IPS-18a (cell line): Measurements from ENCODE around the gene CORO2B.

ENCODE experiments used
- H3K27ac ChIP-seq: one replicate; pipeline ENCODE4 v1.5.1; 2013; ENCODE audit warnings: low read length
- H3K27me3 ChIP-seq: one replicate; pipeline ENCODE4 v1.6.1; 2013; ENCODE audit warnings: mild to moderate bottlenecking, low read length; ENCODE audit not compliant: control insufficient read depth, insufficient read depth
- H3K36me3 ChIP-seq: one replicate; pipeline ENCODE4 v1.6.1; 2013; ENCODE audit warnings: low read depth, low read length; ENCODE audit not compliant: control insufficient read depth
- H3K4me1 ChIP-seq: one replicate; pipeline ENCODE4 v1.6.1; 2013; ENCODE audit warnings: low read depth, low read length; ENCODE audit not compliant: control insufficient read depth
- H3K4me3 ChIP-seq: one replicate; pipeline ENCODE4 v1.5.1; 2013; ENCODE audit warnings: low read length
- H3K9ac ChIP-seq: one replicate; pipeline ENCODE4 v1.6.1; 2013; ENCODE audit warnings: mild to moderate bottlenecking, low read length, moderate library complexity
- H3K9me3 ChIP-seq: one replicate; pipeline ENCODE4 v1.6.1; 2013; ENCODE audit warnings: low read depth, low read length; ENCODE audit not compliant: control insufficient read depth

CORO2B gene, protein sequence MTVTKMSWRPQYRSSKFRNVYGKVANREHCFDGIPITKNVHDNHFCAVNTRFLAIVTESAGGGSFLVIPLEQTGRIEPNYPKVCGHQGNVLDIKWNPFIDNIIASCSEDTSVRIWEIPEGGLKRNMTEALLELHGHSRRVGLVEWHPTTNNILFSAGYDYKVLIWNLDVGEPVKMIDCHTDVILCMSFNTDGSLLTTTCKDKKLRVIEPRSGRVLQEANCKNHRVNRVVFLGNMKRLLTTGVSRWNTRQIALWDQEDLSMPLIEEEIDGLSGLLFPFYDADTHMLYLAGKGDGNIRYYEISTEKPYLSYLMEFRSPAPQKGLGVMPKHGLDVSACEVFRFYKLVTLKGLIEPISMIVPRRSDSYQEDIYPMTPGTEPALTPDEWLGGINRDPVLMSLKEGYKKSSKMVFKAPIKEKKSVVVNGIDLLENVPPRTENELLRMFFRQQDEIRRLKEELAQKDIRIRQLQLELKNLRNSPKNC

DNA sequence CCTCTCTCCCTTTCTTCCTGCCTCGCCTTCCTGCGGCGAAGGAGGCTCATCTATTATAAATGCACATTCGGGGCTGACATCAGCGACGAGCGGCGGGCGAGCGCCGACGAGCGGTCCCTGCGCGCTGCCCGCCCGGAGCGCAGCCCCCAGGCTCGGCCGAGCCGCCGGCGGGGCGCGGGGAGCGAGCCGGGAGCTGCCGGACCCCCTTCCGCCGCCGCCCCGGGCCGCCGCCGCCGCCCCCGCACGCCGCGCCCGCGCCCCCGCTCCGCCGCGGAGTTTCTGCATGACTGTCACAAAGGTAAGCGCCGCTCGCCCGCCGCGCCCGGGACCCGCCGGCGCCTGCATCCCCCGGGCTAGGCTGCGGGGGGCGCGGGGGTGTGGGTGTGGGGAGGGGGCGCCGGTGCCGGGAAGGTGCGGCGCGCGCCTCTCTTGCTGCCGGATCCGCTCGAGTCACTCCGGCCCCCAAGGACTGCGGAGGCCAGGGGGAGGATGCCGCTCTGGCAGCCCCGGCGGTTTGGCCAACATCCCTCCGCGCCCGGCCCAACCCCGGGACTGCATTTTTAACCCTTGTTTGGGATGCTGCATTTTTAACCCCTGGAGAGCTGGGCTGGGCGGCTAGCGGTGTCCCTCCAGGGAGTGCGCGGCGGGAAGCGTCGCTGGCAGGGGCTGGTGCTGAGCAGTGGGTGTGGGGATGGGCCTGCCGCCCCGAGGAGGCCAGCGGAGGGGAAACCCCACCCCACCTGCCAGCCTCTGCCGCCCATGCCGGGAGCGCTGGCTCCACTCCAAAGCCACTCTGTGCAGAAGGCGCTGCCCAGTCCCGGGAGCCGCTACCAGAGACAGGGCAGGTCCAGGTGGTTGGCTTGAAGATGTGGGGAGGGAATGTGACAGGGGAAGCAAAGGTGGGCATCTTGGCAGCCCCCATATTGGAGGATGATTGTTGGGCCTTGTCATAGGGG lies at the start of gene CORO2B:
CORO2B (plus strand) TSS at position 14 of the 956 bp plus-strand sequence; CDS start at position 284, 270 bp downstream.
- no peaks in the 10 kb centered on the region for H3K36me3 ChIP-seq
- H3K4me1 ChIP-seq: peaks cover 21% of the 10 kb centered on the region
- H3K27me3 ChIP-seq: peaks cover 50% of the 10 kb centered on the region
- H3K9me3 ChIP-seq: no peaks in the 10 kb centered on the region
- peak within 1 kb of the TSS; percentile 78 for H3K4me3 ChIP-seq
- H3K27ac ChIP-seq: no peak within 1 kb of the TSS
- H3K9ac ChIP-seq: peak within 1 kb of the TSS; percentile 15

DNA sequence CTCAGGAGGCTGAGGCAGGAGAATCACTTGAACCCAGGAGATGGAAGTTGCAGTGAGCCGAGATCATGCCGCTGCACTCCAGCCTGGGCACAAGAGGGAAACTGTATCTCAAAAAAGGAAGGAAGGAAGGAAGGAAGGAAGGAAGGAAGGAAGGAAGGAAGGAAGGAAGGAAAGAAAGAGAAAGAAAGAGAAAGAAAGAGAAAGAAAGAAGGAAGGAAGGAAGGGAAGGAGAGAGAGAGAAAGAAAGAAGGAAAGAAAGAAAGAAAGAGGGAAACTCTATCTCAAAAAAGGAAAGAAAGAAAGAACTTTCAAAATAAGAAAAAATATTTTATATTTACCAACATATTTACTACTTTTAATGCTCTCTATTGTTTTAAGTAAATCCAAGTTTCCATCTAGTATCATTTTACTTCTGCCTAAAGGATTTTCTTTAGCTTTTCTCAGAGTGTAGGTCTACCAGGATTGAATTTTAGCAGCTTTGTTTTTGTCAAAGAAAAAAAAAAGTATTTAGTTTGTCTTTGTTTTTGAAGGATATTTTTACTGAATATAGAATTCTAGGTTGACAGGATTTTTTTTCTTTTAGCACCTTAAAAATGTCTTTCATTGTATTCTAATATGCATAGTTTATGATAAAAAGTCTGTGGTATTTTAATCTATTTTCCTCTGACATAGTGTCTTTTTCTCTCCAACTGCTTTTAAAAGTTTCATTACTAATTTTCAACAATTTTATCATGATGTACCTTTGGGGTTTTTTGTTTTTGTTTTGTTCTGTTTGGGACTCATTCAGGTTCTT lies 47.2 kb upstream of the CORO2B start:
- no peaks in the 10 kb centered on the region for H3K36me3 ChIP-seq
- no peak overlapping the region for H3K9ac ChIP-seq

DNA sequence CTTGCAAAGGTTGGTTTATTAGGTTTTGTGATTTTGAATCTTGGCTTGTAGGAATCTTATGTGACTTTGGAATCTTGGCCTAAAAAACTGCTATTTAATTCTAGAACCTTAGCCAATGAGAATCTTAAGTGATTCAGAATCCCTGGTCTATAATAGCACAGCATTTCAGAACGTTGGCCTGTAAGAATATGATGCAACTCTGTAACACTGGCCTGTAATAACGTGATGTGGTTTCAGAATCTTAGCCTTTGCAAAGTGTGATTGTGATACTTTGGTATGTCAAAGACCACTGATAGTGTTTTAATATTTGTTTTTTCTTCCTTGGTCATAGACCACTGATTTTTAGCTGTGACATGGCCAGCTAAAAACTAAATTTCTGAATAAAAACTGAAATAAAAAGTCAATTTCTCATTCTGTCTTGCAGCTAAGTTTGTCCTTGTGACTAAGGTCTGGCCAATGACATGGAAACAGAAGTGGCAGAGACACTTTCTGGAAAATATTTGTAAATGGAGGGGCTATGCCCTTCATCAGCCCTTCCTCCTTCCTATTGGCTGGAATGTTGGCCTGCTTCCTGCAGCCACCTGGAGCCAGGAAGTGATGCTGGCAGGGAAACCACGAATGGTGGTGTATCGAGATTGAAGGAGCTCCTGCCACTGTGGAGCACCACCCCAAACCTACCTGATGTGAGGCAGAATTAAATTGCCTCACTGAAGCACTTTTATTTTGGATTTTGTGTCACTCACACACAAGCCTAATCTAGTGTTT lies 42.3 kb upstream of the CORO2B start:
- Histone ChIP-seq H3K9me3 (no peaks in the 10 kb centered on the region), H3K27ac (no peak overlapping the region), H3K36me3 (no peaks in the 10 kb centered on the region), H3K27me3 (no peaks in the 10 kb centered on the region), H3K9ac (no peak overlapping the region), H3K4me1 (no peaks in the 10 kb centered on the region), H3K4me3 (no peak overlapping the region)

More for the DNA sequence above, 47.2 kb upstream of the CORO2B start:
- H3K4me3 ChIP-seq: no peak overlapping the region
- no peaks in the 10 kb centered on the region for H3K4me1 ChIP-seq
- H3K27ac ChIP-seq: no peak overlapping the region
- H3K27me3 ChIP-seq: no peaks in the 10 kb centered on the region
- H3K9me3 ChIP-seq: no peaks in the 10 kb centered on the region

DNA sequence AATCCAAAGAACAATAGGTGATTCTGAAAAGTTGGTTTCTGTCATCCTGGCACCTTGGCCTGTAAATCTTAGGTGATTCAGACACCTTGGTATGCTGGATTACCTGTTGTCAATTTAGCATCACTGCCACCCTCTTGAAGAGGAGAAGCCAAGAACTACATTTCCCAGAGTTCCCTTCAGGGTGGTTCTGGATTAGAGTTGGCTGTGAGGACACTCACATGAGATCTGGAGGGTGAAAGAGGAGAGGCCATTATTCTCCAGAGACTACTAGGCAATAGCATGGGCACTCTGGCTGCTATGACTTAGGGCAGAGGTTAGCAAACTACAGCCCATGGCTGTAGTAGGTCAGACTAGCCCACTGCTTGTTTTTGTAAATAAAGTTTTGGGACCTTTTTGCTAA lies 41.7 kb upstream of the CORO2B start:
- Histone ChIP-seq H3K4me3 (no peak overlapping the region), H3K4me1 (no peaks in the 10 kb centered on the region), H3K36me3 (no peaks in the 10 kb centered on the region), H3K9ac (no peak overlapping the region), H3K9me3 (no peaks in the 10 kb centered on the region), H3K27me3 (no peaks in the 10 kb centered on the region), H3K27ac (no peak overlapping the region)

DNA sequence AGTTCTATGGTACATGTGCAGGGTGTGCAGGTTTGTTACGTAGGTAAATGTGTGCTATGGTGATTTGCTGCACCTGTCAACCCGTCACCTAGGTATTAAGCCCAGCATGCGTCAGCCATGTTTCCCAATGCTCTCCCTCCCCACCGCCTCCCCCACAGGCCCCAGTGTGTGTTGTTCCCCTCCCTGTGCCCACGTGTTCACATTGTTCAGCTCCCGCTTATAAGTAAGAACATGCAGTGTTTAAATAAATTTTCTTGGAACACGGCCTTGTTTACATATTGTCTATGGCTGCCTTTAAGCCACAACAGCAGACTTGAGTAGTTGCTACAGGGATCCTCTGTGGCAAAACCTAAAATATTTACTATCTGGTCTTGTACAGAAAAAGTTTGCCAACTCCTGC lies 41.3 kb upstream of the CORO2B start:
- Histone ChIP-seq H3K36me3 (no peaks in the 10 kb centered on the region), H3K4me3 (no peak overlapping the region), H3K27me3 (no peaks in the 10 kb centered on the region), H3K9ac (no peak overlapping the region), H3K9me3 (no peaks in the 10 kb centered on the region), H3K27ac (no peak overlapping the region), H3K4me1 (no peaks in the 10 kb centered on the region)

DNA sequence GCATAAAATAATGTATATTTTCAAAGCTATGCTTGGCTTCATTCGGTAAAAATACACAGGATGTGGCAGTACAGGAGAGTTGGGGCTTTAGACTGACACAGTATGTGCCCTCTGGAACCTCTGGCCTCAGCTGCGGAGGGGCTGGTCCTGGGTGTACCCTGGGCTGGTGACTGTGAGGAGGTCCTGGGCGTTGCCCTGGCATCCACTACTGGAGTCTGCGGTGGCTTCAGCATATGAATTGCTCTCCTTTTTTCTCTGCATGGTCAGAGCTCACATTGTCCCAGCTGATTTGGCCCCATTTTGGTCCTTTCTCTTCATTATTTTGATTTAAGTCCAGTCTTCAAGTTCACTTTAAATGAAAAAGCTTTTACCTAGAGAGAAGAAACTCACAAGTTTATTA lies 40.5 kb upstream of the CORO2B start:
- Histone ChIP-seq H3K27ac (no peak overlapping the region), H3K9me3 (no peaks in the 10 kb centered on the region), H3K4me1 (no peaks in the 10 kb centered on the region), H3K4me3 (no peak overlapping the region), H3K9ac (no peak overlapping the region), H3K27me3 (no peaks in the 10 kb centered on the region), H3K36me3 (no peaks in the 10 kb centered on the region)

DNA sequence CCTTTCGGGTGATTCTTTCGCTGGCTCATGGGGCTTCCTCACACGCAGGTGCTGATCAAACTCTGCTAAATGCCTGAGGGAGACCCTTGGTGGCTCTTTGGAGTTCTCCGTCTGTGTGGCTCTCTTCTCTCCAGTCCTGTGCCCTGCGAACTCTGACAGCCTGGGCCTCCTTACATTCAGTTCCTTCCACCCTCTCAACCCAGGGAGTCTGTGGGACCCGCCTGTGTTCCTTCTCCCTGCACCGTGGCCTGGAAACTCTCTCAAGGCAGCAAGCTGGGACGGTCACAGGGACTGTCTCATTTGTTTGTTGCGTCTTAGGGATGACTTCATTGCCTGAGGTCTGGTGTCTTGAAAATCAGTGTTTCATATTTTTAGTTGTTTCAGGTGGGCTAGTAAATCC lies 37.0 kb upstream of the CORO2B start:
- Histone ChIP-seq H3K4me1 (no peaks in the 10 kb centered on the region), H3K36me3 (no peaks in the 10 kb centered on the region), H3K4me3 (no peak overlapping the region), H3K9me3 (no peaks in the 10 kb centered on the region), H3K9ac (no peak overlapping the region), H3K27me3 (no peaks in the 10 kb centered on the region), H3K27ac (no peak overlapping the region)

DNA sequence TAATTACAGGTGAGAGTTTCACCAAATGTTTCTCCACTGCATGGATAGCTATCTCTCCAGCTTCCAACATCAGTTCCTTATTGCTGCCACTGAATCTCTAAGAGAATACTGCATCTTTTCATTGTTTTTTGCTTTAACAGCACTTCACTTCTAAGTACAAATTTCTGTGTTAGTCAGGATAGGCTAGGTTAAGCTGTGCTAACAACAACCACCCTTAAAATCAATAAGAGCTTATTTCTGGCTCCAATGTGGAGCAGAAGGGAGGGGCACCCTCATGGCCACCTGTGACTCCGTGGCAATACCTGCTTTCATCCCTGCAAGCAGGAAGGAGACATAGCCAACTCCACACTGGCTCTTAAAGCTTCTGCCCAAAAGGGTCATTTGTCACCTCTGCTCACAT lies 36.4 kb upstream of the CORO2B start:
- Histone ChIP-seq H3K9me3 (no peaks in the 10 kb centered on the region), H3K27ac (no peak overlapping the region), H3K4me3 (no peak overlapping the region), H3K36me3 (no peaks in the 10 kb centered on the region), H3K4me1 (no peaks in the 10 kb centered on the region), H3K27me3 (no peaks in the 10 kb centered on the region), H3K9ac (no peak overlapping the region)

DNA sequence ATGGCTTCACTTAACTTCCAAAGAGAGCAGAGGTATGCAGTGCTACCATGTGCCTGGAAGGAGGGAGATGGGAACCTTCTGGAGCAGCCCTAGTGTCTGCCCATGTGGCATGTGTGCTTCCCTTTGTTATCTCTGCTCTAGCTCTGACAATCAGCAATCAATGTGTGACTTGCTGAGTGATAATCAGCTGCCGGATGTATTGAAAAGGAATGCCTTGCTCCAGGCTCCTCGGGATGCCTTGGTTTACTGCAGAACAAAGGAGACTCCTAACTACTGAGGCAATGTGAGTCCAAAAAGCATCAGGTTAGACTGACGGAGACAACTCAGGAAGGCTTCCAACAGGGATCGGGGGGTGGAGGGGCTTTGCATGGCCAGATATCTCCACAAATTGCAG lies 36.0 kb upstream of the CORO2B start:
- Histone ChIP-seq H3K9ac (no peak overlapping the region), H3K36me3 (no peaks in the 10 kb centered on the region), H3K4me3 (no peak overlapping the region), H3K27me3 (no peaks in the 10 kb centered on the region), H3K4me1 (no peaks in the 10 kb centered on the region), H3K9me3 (no peaks in the 10 kb centered on the region), H3K27ac (no peak overlapping the region)

DNA sequence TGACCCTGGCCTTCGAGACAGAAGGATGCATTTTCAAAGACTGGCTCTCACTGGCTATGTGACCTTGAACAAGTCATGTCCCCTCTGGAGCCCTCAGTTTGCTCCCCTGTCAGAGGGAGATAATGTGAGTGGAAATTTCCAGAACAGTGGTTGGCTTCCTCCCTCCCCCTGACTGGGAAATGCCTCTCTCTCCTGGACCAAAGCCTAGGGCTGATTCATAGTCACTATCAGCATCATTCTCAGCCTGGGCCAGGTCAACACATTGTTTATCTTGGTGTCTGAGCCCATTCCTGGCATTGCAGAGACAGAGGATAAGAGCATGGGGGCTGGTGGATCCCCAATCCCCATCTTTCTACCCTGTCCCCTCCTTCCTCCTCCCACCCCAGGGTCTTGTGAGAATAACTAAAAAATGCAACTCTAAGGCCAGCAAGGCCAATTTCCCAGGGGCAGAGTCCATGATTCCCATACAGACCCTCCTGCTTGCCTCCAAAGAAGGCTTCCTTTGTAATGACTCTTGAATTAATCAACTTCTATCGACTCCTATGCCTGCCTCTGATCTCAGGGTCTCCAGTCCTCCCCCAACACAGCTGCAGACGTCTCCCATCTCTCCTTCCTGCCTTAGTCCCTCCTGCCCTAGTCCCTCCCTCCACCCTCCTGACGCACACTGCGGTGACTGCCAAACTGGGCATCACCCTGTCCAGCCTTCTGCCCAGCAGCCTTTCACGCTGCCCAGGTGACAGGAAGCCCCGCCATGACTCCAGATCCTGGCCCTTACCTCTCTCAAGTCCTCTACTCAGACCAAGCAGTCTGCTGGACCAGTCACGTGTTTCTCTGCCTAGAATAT lies 35.4 kb upstream of the CORO2B start:
- Histone ChIP-seq H3K36me3 (no peaks in the 10 kb centered on the region), H3K9me3 (no peaks in the 10 kb centered on the region), H3K27me3 (no peaks in the 10 kb centered on the region), H3K4me3 (no peak overlapping the region), H3K9ac (no peak overlapping the region), H3K27ac (no peak overlapping the region), H3K4me1 (no peaks in the 10 kb centered on the region)
